IPS DF 6.9 (cell line): ENCODE measurements around the gene MXD4.
"Not testable (repeated sequence)": the region's sequence is repeated elsewhere in the genome, so short reads cannot be mapped to it uniquely, and the experiment has no call there.

Experiments used
- DNase-seq: peaks from one replicate; pipeline ENCODE4 v3.0.0-alpha.2; 2013; ENCODE audit warnings: low read depth, low spot score
- H3K27ac ChIP-seq: one replicate; pipeline ENCODE4 v1.5.1; 2013; ENCODE audit warnings: low read length, control low read depth
- H3K27me3 ChIP-seq: 2 replicates; pipeline ENCODE4 v1.6.1; 2013; ENCODE audit warnings: mild to moderate bottlenecking, low read length; ENCODE audit not compliant: control insufficient read depth, insufficient read depth
- H3K36me3 ChIP-seq: 2 replicates; pipeline ENCODE4 v1.6.1; 2013; ENCODE audit warnings: low read length; ENCODE audit not compliant: control insufficient read depth, insufficient read depth
- H3K4me1 ChIP-seq: 2 replicates; pipeline ENCODE4 v1.6.1; 2013; ENCODE audit warnings: low read length; ENCODE audit not compliant: control insufficient read depth, insufficient read depth
- H3K4me3 ChIP-seq: 2 replicates; pipeline ENCODE4 v1.5.1; 2013; ENCODE audit warnings: mild to moderate bottlenecking, low read length
- H3K9me3 ChIP-seq: 2 replicates; pipeline ENCODE4 v1.6.1; 2013; ENCODE audit warnings: low read length, inconsistent platforms; ENCODE audit not compliant: control insufficient read depth, insufficient read depth
- WGBS: extraction: QIAGEN DNeasy Blood & Tissue Kit; methylation state at CpG from one replicate; pipeline ENCODE4 v1.1.7; 2013; ENCODE audit warnings: mixed read lengths, missing lambda C conversion rate; ENCODE audit not compliant: insufficient read length, insufficient coverage; 5-methylcytosine and 5-hydroxymethylcytosine counted together

Gene MXD4

GRCh38 chr4:2241410-2242353, 20.2 kb downstream of the MXD4 start, which contains the start of the genes HAUS3 and POLN:
HAUS3 (minus strand) TSS chr4:2242121; CDS start chr4:2240946, 1,175 bp downstream.
POLN (minus strand) TSS chr4:2242121; CDS start chr4:2229231, 12,890 bp downstream.
- Histone ChIP-seq H3K4me1 (no peaks in the 10 kb centered on the region), H3K36me3 (no peaks in the 10 kb centered on the region; the same call in 1 of the 2 replicates), H3K4me3 (peak within 1 kb of the TSS; percentile 88), H3K9me3 (no peaks in the 10 kb centered on the region), H3K27ac (no peak within 1 kb of the TSS), H3K27me3 (no peaks in the 10 kb centered on the region)
- WGBS = no CpG with 5 or more reads among the region's 88 CpGs
- DNase-seq = peak; percentile 89

DNA sequence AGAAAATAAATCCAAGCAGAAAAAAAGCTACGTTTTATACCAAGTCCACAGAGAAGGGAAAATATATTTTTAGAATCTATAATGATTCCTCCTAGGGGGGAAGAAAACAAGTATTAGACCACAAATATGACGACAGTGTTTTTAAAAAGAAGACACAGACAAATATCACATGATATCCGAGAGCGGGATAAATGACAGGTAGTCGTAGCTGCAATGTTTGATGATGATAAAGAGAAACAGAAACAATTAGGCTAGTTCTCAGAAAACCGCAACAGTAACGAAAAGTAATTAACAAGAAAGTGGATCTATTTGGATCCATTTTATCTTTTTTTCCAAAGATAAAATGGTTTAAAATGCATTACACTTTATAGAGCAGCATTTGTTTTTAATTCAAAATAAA, 20.9 kb downstream of the MXD4 start:
- DNase-seq = no peak
- Histone ChIP-seq H3K27me3 (no peaks in the 10 kb centered on the region), H3K36me3 (no peaks in the 10 kb centered on the region), H3K4me3 (peak overlapping the region; percentile 88; the same call in 1 of the 2 replicates), H3K4me1 (no peaks in the 10 kb centered on the region), H3K9me3 (no peaks in the 10 kb centered on the region), H3K27ac (no peak overlapping the region)
- WGBS = no CpG with 5 or more reads among the region's 7 CpGs

DNA sequence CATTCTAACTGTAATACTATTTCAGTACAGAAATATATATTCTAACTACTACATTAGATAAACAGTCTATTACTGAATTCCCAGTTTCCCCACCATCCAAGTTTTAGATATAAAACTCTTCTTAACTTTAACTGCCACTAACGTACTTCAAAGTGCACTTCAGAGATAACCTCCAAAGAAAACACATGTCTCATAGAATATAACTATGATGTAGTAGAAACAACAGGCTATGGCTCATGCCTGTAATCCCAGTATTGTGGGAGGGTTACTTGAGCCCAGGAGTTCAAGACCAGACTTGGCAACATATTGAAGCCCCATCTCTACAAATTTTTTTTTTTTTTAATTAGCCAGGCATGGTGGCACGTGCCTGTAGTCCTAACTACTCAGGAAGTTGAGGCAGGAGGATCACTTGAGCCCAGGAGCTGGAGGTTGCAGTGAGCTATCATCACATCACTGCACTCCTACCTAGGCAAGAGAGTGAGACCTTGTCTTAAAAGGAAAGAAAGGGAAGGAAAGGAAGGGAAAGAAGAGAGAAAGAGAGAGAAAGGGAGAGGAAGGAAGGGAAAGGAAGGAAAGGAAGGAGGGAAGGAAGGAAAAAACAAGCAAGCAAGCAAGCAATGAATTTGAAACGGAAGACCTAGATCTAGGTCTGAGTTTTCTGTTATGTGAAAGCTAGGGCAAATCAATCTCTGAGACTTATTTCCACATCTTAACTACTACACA, 24.8 kb downstream of the MXD4 start:
- H3K27me3 ChIP-seq = no peaks in the 10 kb centered on the region

GRCh38 chr4:2231082-2231481, 30.8 kb downstream of the MXD4 start:
- no peaks in the 10 kb centered on the region for H3K9me3 ChIP-seq
- no peaks in the 10 kb centered on the region for H3K4me1 ChIP-seq
- H3K27ac ChIP-seq = no peak overlapping the region
- no CpG with 5 or more reads among the region's 6 CpGs for WGBS
- no peaks in the 10 kb centered on the region; the same call in 1 of the 2 replicates for H3K36me3 ChIP-seq
- no peak for DNase-seq
- H3K4me3 ChIP-seq = no peak overlapping the region
- H3K27me3 ChIP-seq = no peaks in the 10 kb centered on the region

More for the DNA sequence above, 24.8 kb downstream of the MXD4 start:
- no CpG with 5 or more reads among the region's 3 CpGs for WGBS
- H3K4me1 ChIP-seq = no peaks in the 10 kb centered on the region
- no peak for DNase-seq
- H3K4me3 ChIP-seq = no peak overlapping the region
- H3K27ac ChIP-seq = no peak overlapping the region
- no peaks in the 10 kb centered on the region; the same call in 1 of the 2 replicates for H3K36me3 ChIP-seq
- no peaks in the 10 kb centered on the region for H3K9me3 ChIP-seq

DNA sequence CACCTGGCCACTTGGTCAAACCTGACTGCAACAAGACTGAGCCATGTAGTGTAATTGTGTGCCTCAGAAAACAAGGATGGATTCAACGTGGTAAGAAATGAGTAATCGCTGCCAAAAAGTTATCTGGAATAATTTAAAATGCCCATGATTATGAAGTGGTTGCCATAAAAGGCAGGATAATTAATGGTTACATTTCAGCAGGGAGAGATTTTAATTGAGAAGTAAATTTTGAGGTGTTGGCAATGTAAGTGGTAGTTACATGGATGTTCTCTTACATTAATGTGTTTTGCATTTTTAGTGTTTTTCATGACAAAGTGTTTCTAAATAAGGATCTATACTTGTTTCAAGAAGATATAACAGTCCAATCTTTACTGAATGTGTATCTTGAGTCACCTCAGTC, 35.6 kb downstream of the MXD4 start:
- WGBS = no CpG with 5 or more reads among the region's 2 CpGs
- H3K4me1 ChIP-seq = peaks cover 12% of the 10 kb centered on the region; the same call in 1 of the 2 replicates
- H3K9me3 ChIP-seq = no peaks in the 10 kb centered on the region
- H3K27ac ChIP-seq = no peak overlapping the region
- no peak overlapping the region for H3K4me3 ChIP-seq
- no peaks in the 10 kb centered on the region for H3K36me3 ChIP-seq
- DNase-seq = no peak
- no peaks in the 10 kb centered on the region for H3K27me3 ChIP-seq

DNA sequence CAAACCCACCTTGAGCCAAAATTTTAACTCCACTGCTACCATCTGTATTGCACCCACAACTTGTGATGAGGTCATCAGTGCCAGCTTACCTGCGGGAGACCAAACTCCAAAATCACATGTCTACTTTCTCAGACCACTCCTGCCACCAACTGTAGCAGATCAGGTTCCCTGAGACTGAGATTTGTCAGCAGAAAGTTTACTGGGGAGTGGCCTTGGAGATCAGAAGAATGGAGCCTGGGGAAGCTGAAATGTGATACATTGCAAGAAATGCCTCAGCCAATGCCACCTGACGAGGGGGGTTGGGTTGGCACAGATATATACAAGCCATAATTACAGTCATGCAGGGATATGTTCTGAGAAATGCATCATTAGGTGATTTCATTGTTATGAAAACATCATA, 39.1 kb downstream of the MXD4 start:
- H3K4me1 ChIP-seq = peaks cover 16% of the 10 kb centered on the region; the same call in 1 of the 2 replicates
- H3K4me3 ChIP-seq = no peak overlapping the region
- H3K27me3 ChIP-seq = no peaks in the 10 kb centered on the region
- WGBS = no CpG with 5 or more reads among the region's 2 CpGs
- peak; percentile 45 for DNase-seq
- H3K9me3 ChIP-seq = no peaks in the 10 kb centered on the region
- no peak overlapping the region for H3K27ac ChIP-seq
- H3K36me3 ChIP-seq = no peaks in the 10 kb centered on the region

GRCh38 chr4:2221378-2221777, 40.5 kb downstream of the MXD4 start:
- not testable (repeated sequence) for H3K9me3 ChIP-seq, H3K27ac ChIP-seq, H3K36me3 ChIP-seq, H3K27me3 ChIP-seq, H3K4me3 ChIP-seq
- no CpG with 5 or more reads among the region's 4 CpGs for WGBS
- peaks cover 16% of the 10 kb centered on the region; the same call in 1 of the 2 replicates for H3K4me1 ChIP-seq
- DNase-seq = peak; percentile 35

- no CpG with 5 or more reads among the region's 10 CpGs for WGBS
- H3K27ac ChIP-seq = no peak overlapping the region
- no peaks in the 10 kb centered on the region for H3K27me3 ChIP-seq
These were observed 41.8 kb downstream of the MXD4 start for GRCh38 chr4:2220016-2220630.

DNA sequence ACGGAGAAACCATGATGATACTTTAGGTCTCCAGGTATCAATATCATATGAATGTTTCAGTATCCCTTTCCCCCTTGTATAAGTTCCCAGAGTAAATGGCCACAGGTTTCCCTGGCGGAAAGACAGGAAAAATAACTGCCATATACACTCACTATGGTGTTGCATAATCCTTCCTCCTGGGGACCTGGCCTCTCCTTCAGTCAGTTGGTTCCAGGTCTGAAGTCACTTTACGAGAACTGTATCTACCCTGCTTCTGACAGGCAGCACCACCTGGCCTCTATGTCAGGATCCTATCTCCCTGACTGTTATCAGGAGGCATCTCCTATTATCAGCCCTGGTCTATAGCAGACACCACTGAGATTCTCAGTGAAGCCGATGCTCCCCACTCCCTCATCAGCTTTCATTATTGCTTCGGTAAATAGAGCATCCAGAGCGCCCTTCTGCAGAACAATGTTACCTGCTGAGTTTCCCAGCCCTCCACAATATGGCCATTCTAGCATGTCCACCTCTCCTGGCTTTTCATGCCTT, 42.6 kb downstream of the MXD4 start:
- no CpG with 5 or more reads among the region's 6 CpGs for WGBS
- Histone ChIP-seq H3K27me3 (no peaks in the 10 kb centered on the region), H3K27ac (no peak overlapping the region), H3K4me3 (no peak overlapping the region), H3K36me3 (no peaks in the 10 kb centered on the region), H3K9me3 (no peaks in the 10 kb centered on the region), H3K4me1 (peaks cover 19% of the 10 kb centered on the region; the same call in 1 of the 2 replicates)
- no peak for DNase-seq

More at GRCh38 chr4:2220016-2220630, 41.8 kb downstream of the MXD4 start:
- Histone ChIP-seq H3K4me3 (no peak overlapping the region), H3K9me3 (no peaks in the 10 kb centered on the region), H3K36me3 (no peaks in the 10 kb centered on the region), H3K4me1 (peaks cover 19% of the 10 kb centered on the region; the same call in 1 of the 2 replicates)
- peak; percentile 71 for DNase-seq

- no peak for DNase-seq
- Histone ChIP-seq H3K36me3 (no peaks in the 10 kb centered on the region), H3K4me3 (no peak overlapping the region), H3K27me3 (no peaks in the 10 kb centered on the region), H3K9me3 (no peaks in the 10 kb centered on the region), H3K27ac (no peak overlapping the region), H3K4me1 (peaks cover 19% of the 10 kb centered on the region; the same call in 1 of the 2 replicates)
- whole genome bisulfite sequencing = no CpG with 5 or more reads among the region's 1 CpG
These were observed 43.5 kb downstream of the MXD4 start for GRCh38 chr4:2218436-2218835.
